Fibroblast of skin of back (primary cell): Measurements from ENCODE around the gene MS4A6A.

ENCODE experiments used
- DNase-seq: peaks from one replicate; pipeline ENCODE4 v3.0.0-alpha.2; 2013

The MS4A6A gene

GRCh38 chr11:60127311-60127811 lies 55.5 kb downstream of the MS4A6A start:
- DNase-seq: no peak

DNA sequence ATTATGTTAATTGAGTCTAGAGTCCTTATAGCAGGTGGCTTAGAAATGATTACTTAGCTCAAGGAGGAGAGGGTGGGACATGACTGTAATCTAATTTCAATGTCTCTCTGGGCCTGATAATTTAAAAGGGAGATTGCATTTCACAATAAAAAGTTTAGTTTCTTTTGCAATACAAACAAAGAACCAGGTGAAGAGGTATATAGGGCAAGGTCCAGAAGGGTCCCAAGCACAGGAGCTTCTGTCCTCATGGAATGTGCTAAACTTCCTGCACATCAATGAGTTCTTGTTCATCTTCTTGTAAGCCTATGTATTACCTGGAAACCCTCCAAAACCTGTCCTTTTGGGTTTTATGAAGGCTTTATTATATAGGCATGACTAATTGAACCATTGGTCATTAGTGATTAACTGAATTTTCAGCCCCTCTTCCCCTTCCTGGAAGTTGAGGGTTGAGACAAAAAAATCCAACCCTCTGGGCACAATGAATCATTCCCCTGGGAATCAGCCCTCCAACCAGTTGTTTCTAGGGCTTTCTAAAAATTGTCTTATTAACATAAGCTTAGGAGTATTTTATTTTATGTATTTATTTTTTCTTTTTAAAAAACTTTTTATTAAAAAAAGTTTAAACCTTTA lies 56.8 kb downstream of the MS4A6A start:
- no peak for DNase-seq

DNA sequence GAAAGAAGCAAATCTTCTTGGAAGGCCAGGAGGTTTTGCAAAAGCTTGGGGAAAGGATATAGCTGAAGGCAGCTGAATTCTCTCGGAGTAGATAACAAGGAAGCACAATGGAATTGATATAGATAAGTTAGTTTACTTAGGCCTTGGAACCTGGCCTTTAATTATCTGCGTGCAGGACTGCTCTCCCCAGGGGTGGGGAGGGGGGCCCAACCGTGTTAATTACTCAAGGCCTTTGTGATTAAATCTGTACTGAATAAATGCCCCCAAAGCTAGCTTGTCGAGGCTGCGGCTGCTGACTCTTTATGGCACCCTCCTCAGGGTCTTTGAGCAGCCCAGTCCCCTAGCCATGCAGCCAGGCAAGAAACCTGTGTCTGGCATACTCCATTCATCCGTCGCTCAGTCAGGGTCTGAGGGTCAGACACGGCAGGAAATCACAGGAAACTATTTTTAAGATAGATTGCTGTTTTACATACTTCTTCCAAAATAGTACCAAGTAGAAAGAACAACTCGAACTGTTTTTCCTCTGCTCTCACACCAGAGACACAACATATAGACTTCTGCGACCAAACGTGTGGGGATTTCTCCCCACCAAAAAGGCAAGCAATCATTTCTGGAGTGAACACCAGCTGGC lies 58.0 kb downstream of the MS4A6A start:
- DNase-seq: no peak
